Fibroblast of lung (primary cell): ENCODE measurements around the gene CCDC30.

Source experiments
- CTCF ChIP-seq, 2 donors: IDR thresholded peaks in 1 of 2; conservative IDR thresholded peaks in 1 of 2; 1 replicate in 1 of 2; 2 replicates in 1 of 2; pipeline ENCODE4 v1.5.1; 2011 to 2012; ENCODE audit warnings: low read length in 2 of 2, control low read depth in 1 of 2, inconsistent platforms in 1 of 2, low read depth in 1 of 2, mild to moderate bottlenecking in 1 of 2
- EZH2 ChIP-seq: IDR thresholded peaks from 2 replicates; pipeline ENCODE4 v1.5.1; 2012; ENCODE audit warnings: low read length, control low read depth, mild to moderate bottlenecking; ENCODE audit errors: missing control alignments

GRCh38 chr1:42456754-42457089 is 6.4 kb upstream of the CCDC30 start:
- TF ChIP-seq CTCF (conservative IDR thresholded peaks at IDR 0.05 in 1 of 2, IDR thresholded peaks at IDR 0.05 in 1 of 2; ENCODE audit: low read depth in 1 of 2, low read length in 2 of 2): no peak
- TF ChIP-seq EZH2: no peak
